ENCODE measurements around the gene LIPF. TPM values are rescaled to one million over a fixed set of nuclear protein-coding genes. Genes with fewer than 3 reads are reported as not detected.

Gene LIPF
- total and polyA plus RNA-seq, 2 of the 4 experiments (the other 2 are of a cell fraction): not detected

DNA sequence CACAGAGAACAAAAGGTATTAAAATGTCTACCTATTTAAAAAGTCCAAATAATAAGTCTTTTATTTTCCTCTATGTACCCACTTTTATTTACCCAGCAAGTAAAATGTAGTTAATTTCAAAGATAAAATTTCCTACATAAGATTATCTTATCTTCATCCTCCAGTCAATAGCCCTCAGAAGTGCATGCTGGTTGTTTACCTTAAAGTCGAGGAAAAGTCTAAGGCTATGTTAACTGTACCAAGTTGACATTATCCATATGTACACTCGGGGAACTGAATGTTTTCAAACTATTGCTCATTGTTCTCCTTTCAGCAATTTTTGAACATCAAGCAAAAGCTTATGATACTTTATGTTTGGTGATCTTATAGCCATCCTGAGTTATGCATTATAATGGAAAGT, 24.1 kb upstream of the LIPF start:
- Histone ChIP-seq H2BK5ac (ENCODE audit: low read depth, low read length, poor library complexity, severe bottlenecking) (no peak overlapping the region), H4K8ac (ENCODE audit: low read depth in 2 of 2, low read length in 2 of 2) (no peak overlapping the region), H3K9me1 (ENCODE audit: insufficient read depth, low read length) (no peaks in the 10 kb centered on the region), H2BK120ac (ENCODE audit: low read depth, low read length) (no peak overlapping the region), H3K36me3 (ENCODE audit: control insufficient read depth, insufficient read depth, low read length) (no peaks in the 10 kb centered on the region), H2AFZ (replicated peaks; ENCODE audit: low read length, poor library complexity) (no peak overlapping the region), H3K18ac (ENCODE audit: low read depth, low read length) (no peak overlapping the region), H3K4me1 (ENCODE audit: control insufficient read depth, insufficient read depth, low read length) (no peaks in the 10 kb centered on the region), H3K79me1 (ENCODE audit: low read depth in 1 of 2, low read length in 2 of 2) (no peaks in the 10 kb centered on the region), H3K9ac (ENCODE audit: low read depth, low read length) (no peak overlapping the region), H3K4me2 (ENCODE audit: low read depth, low read length) (no peak overlapping the region), H3K14ac (replicated peaks; ENCODE audit: low read depth, low read length) (no peak overlapping the region), H3K9me3 (ENCODE audit: control insufficient read depth, insufficient read depth, low read length) (peaks cover 8% of the 10 kb centered on the region), H3K27me3 (ENCODE audit: control insufficient read depth, insufficient read depth, low read length) (no peaks in the 10 kb centered on the region; the same call in 1 of the 2 replicates), H3K27ac (ENCODE audit: insufficient read depth, low read length) (no peak overlapping the region), H4K20me1 (ENCODE audit: insufficient read depth, low read length) (no peaks in the 10 kb centered on the region), H4K91ac (ENCODE audit: insufficient read depth, low read depth, low read length) (no peak overlapping the region), H3K23ac (ENCODE audit: low read depth, low read length) (no peak overlapping the region), H2BK15ac (ENCODE audit: low read depth, low read length) (no peak overlapping the region), H2AK5ac (ENCODE audit: low read depth, low read length) (no peak overlapping the region), H3K4ac (ENCODE audit: low read depth, low read length) (no peak overlapping the region), H2BK20ac (ENCODE audit: low read depth, low read length) (no peak overlapping the region), H3K56ac (ENCODE audit: extremely low read depth, insufficient read depth, low read length) (no peak overlapping the region), H2AK9ac (replicated peaks; ENCODE audit: low read depth, low read length, poor library complexity) (no peak overlapping the region), H3K4me3 (ENCODE audit: insufficient read depth, low read depth, low read length) (no peak overlapping the region), H4K5ac (ENCODE audit: low read depth, low read length) (no peak overlapping the region)
- ATAC-seq (ENCODE audit: low read depth) (no peak), DNase-seq (no peak)
- in situ Hi-C loops (cut with MboI; ENCODE audit: low sequenced_read_pairs) (no loop called here), intact Hi-C loops (cut with micrococcal nuclease) (no loop called here), dilution Hi-C loops (cut with HindIII; ENCODE audit: low sequenced_read_pairs, unreplicated experiment) (no loop called here)
- ChIA-PET CTCF (no interaction called here), POLR2A (ENCODE audit: unreplicated experiment) (no interaction called here)
- no TSS peak for BruUV-seq (replicated peaks)
- no CpG with 5 or more reads among the region's 2 CpGs for WGBS, 2 experiments (ENCODE audit: extremely low coverage in 2 of 2, insufficient read length in 1 of 2)
- TF ChIP-seq RAD21 (IDR thresholded peaks at IDR 0.05; ENCODE audit: low read length) (no peak), RFX5 (IDR thresholded peaks at IDR 0.05; ENCODE audit: low read depth, low read length) (no peak), MAZ (IDR thresholded peaks at IDR 0.05; ENCODE audit: borderline replicate concordance, low read depth, low read length) (no peak), BHLHE40 (IDR thresholded peaks at IDR 0.05; ENCODE audit: low read depth, low read length) (no peak), MAFK (IDR thresholded peaks at IDR 0.05; ENCODE audit: low read depth, low read length) (no peak), CEBPB (IDR thresholded peaks at IDR 0.05; ENCODE audit: low read depth, low read length) (no peak), CHD1 (IDR thresholded peaks at IDR 0.05; ENCODE audit: low read depth, low read length) (no peak)
- TF ChIP-seq, protein P1, sequence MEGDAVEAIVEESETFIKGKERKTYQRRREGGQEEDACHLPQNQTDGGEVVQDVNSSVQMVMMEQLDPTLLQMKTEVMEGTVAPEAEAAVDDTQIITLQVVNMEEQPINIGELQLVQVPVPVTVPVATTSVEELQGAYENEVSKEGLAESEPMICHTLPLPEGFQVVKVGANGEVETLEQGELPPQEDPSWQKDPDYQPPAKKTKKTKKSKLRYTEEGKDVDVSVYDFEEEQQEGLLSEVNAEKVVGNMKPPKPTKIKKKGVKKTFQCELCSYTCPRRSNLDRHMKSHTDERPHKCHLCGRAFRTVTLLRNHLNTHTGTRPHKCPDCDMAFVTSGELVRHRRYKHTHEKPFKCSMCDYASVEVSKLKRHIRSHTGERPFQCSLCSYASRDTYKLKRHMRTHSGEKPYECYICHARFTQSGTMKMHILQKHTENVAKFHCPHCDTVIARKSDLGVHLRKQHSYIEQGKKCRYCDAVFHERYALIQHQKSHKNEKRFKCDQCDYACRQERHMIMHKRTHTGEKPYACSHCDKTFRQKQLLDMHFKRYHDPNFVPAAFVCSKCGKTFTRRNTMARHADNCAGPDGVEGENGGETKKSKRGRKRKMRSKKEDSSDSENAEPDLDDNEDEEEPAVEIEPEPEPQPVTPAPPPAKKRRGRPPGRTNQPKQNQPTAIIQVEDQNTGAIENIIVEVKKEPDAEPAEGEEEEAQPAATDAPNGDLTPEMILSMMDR (conservative IDR thresholded peaks at IDR 0.05; ENCODE audit: low read depth, low read length): no peak
